ENCODE results near the gene MVD. TPM values are rescaled to one million over a fixed set of nuclear protein-coding genes. Genes with fewer than 3 reads are reported as not detected.
A peak's percentile ranks its signal among the peaks of the same experiment; 100 is the strongest.

The MVD gene
- total and polyA plus RNA-seq, 7 donors: 16.8 to 206 (median 25.7) TPM

DNA sequence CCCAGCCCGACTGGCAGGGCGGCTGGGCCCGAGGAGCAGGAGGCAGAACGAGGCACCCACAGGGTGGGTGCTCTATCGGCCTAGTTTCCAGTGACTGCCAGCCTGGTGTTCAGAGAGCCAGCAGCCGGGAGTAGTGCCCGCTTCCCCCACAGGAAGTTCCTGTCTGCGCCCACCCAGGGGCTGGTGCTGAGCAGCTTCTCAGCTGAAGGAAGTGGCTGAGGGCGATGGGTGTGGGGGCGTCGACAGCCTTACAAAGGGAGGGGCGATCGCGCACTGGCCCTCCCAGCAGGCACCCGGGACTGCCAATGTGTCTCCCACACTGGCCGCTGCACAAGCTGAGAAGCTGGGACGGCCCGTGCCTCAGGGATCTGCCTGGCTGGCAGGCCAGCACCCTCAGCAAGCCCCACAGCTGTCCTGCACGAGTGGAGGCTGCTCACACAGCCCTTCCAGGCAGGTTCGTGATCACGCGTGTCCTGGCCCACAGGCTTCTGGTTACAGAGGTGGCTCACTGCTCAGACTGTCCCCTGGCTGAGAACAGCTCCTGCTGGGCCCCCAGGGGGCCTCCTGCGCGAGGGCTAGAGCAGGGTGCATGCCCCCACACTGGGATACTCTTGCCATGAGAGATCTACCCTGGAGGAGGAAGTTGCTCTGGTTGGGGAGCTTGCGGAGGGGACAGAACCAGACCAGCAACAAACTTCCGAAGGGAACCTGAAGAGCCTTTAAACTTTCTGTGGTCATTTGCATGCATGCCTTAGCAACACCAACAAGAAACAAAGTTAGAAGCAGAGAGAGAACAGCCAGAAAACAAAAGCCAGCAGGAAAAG lies 40.8 kb upstream of the MVD start:
- no peak for TF ChIP-seq CTCF (IDR thresholded peaks at IDR 0.05)
- TF ChIP-seq EP300 (IDR thresholded peaks at IDR 0.05): no peak
- TF ChIP-seq POLR2A (IDR thresholded peaks at IDR 0.05): no peak
- intact Hi-C loops (cut with DNase I): no loop called here
- Histone ChIP-seq H3K4me1 (peaks cover 0 to 60% (median 36%) of the 10 kb centered on the region in 4 donors), H3K27ac (peak overlapping the region; percentile 37 to 82 (median 51)), H3K36me3 (peaks cover 0 to 27% (median 13%) of the 10 kb centered on the region in 4 donors), H3K9me3 (no peaks in the 10 kb centered on the region), H3K4me3 (peak overlapping the region in 1 of 4 donors; percentile 19), H3K27me3 (no peaks in the 10 kb centered on the region)
- no peak for DNase-seq
- 44 to 78% methylated on average over 26 of the region's 26 CpGs for WGBS, 2 donors

DNA sequence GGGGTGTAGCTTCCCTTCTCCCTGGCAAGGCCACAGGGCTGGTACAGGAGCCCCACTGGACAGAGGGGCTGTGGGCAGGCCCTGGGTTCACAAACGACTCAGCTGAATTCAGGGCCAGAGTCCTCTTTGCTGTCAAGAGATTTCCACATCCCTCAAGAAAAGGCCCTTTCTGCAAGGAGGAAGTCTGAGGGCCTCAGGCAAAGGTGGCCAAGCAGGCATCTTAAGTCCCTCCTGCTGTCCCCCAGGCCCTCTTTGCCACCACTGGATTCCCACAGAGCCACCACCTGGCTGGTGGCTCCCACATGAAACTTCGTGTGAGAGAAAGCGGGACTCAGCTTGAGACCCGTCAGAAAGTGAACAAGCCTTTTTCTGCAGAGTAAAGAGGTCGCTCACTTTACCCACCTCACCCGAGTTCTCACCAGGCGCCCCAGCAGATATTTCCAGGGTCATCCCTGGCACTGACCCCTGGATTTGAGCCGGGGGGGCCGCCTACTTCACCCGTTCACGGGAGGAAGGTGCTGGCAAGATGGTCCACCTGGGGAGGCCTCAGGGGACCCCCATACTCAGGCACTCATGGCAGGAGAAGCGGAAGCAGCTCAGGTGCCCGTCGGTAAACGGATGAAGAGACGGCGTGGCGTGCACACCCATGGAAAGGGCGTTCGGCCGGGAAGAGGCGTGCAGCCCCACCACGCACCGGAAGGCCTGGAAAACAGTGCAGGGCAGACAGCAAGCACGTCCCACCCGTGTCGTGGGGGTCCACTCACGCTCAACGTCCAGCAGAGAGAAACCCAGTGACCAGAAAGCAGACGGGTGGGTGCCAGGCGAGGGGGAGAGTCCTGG lies 39.7 kb upstream of the MVD start:
- Histone ChIP-seq H3K9me3 (no peaks in the 10 kb centered on the region), H3K4me1 (peaks cover 0 to 58% (median 30%) of the 10 kb centered on the region in 4 donors), H3K27ac (peak overlapping the region in 3 of 4 donors; percentile 43 to 82 (median 59)), H3K4me3 (peak overlapping the region in 1 of 4 donors; percentile 19), H3K36me3 (peaks cover 0 to 38% (median 24%) of the 10 kb centered on the region in 4 donors), H3K27me3 (no peaks in the 10 kb centered on the region)
- 68 to 82% methylated on average over 31 of the region's 31 CpGs for WGBS, 2 donors
- no peak for TF ChIP-seq POLR2AphosphoS5 (IDR thresholded peaks at IDR 0.05)
- no peak for TF ChIP-seq EP300 (IDR thresholded peaks at IDR 0.05)
- TF ChIP-seq POLR2A (IDR thresholded peaks at IDR 0.05): no peak
- no peak for TF ChIP-seq CTCF (IDR thresholded peaks at IDR 0.05)
- intact Hi-C loops (cut with DNase I): no loop called here
- DNase-seq: no peak

- Histone ChIP-seq H3K36me3 (peaks cover 5 to 46% (median 29%) of the 10 kb centered on the region in 4 donors), H3K27me3 (no peaks in the 10 kb centered on the region), H3K9me3 (no peaks in the 10 kb centered on the region), H3K4me3 (peak overlapping the region in 1 of 4 donors; percentile 11), H3K27ac (peak overlapping the region; percentile 24 to 82 (median 44)), H3K4me1 (peaks cover 0 to 50% (median 22%) of the 10 kb centered on the region in 4 donors)
- 61 to 85% methylated on average over 30 of the region's 30 CpGs for WGBS, 2 donors
- TF ChIP-seq EP300 (IDR thresholded peaks at IDR 0.05) (no peak), CTCF (IDR thresholded peaks at IDR 0.05) (no peak), POLR2A (IDR thresholded peaks at IDR 0.05) (no peak), POLR2AphosphoS5 (IDR thresholded peaks at IDR 0.05) (no peak)
- no peak for DNase-seq
- intact Hi-C loops (cut with DNase I): no loop called here
Observed at GRCh38 chr16:88701581-88702370, 38.9 kb upstream of the MVD start.

GRCh38 chr16:88700636-88701482 lies 38.0 kb upstream of the MVD start:
- intact Hi-C loops (cut with DNase I): no loop called here
- peaks cover 0 to 47% (median 20%) of the 10 kb centered on the region in 4 donors for H3K4me1 ChIP-seq
- H3K27ac ChIP-seq: peak overlapping the region; percentile 24 to 82 (median 44)

More at GRCh38 chr16:88700636-88701482, 38.0 kb upstream of the MVD start:
- WGBS, 2 donors: 41 to 76% methylated on average over 42 of the region's 42 CpGs
- H3K36me3 ChIP-seq: peaks cover 9 to 56% (median 31%) of the 10 kb centered on the region in 4 donors
- H3K4me3 ChIP-seq: no peak overlapping the region
- TF ChIP-seq CTCF (IDR thresholded peaks at IDR 0.05) (no peak), EP300 (IDR thresholded peaks at IDR 0.05) (no peak), POLR2A (IDR thresholded peaks at IDR 0.05) (no peak), POLR2AphosphoS5 (IDR thresholded peaks at IDR 0.05) (peak in 1 of 4 donors; percentile 30)
- peak; percentile 92 for DNase-seq
- H3K27me3 ChIP-seq: no peaks in the 10 kb centered on the region
- no peaks in the 10 kb centered on the region for H3K9me3 ChIP-seq
